Smooth muscle cell (in vitro differentiated cells): ENCODE results near the gene TRPM3. TPM values are rescaled to one million over a fixed set of nuclear protein-coding genes. Genes with fewer than 3 reads are reported as not detected.

ENCODE experiments used
- DNase-seq: peaks from one replicate; lab custom pipeline; 2025; ENCODE audit not compliant: unreplicated experiment; lab: John Stamatoyannopoulos, UW
- H2AFZ ChIP-seq: fragments of 200-600 bp; sonication (generic); 2 replicates; pipeline ENCODE4 v1.6.0; 2016; ENCODE audit warnings: antibody characterized with exemption, low read depth, mild to moderate bottlenecking
- H3F3A ChIP-seq: fragments of 200-600 bp; sonication (generic); 2 replicates; pipeline ENCODE4 v1.6.0; 2017; ENCODE audit warnings: antibody characterized with exemption, low read depth
- H3K27ac ChIP-seq: fragments of 200-600 bp; sonication (generic); 2 replicates; pipeline ENCODE4 v1.5.1; 2016; ENCODE audit warnings: low read depth, mild to moderate bottlenecking
- H3K27me3 ChIP-seq: fragments of 200-600 bp; sonication (generic); 2 replicates; pipeline ENCODE4 v1.6.1; 2016; ENCODE audit warnings: low read depth, mild to moderate bottlenecking
- H3K36me3 ChIP-seq: fragments of 200-600 bp; sonication (generic); 2 replicates; pipeline ENCODE4 v1.5.1; 2016; ENCODE audit warnings: low read depth
- H3K4me1 ChIP-seq: fragments of 200-600 bp; sonication (generic); 2 replicates; pipeline ENCODE4 v1.5.1; 2016; ENCODE audit warnings: low read depth
- H3K4me2 ChIP-seq: fragments of 200-600 bp; sonication (generic); 2 replicates; pipeline ENCODE4 v1.6.0; 2016; ENCODE audit warnings: mild to moderate bottlenecking
- H3K4me3 ChIP-seq: fragments of 200-600 bp; sonication (generic); 2 replicates; pipeline ENCODE4 v1.5.1; 2016; ENCODE audit warnings: mild to moderate bottlenecking
- H3K79me2 ChIP-seq: fragments of 200-600 bp; sonication (generic); 2 replicates; pipeline ENCODE4 v1.6.0; 2016; ENCODE audit warnings: low read depth, mild to moderate bottlenecking
- H3K9ac ChIP-seq: fragments of 200-600 bp; sonication (generic); 2 replicates; pipeline ENCODE4 v1.6.0; 2016; ENCODE audit warnings: low read depth
- H3K9me3 ChIP-seq: fragments of 200-600 bp; sonication (generic); replicated peaks from 2 replicates; pipeline ENCODE4 v1.5.1; 2016; ENCODE audit warnings: low read depth
- H4K20me1 ChIP-seq: fragments of 200-600 bp; sonication (generic); 2 replicates; pipeline ENCODE4 v1.6.0; 2016; ENCODE audit warnings: low read depth
- WGBS: methylation state at CpG from one replicate; pipeline ENCODE4 v1.1.7; 2016; ENCODE audit warnings: low lambda C conversion rate; 5-methylcytosine and 5-hydroxymethylcytosine counted together
- polyA plus RNA-seq: library from polyadenylated mRNA; unstranded; fragments of >200 nt; fragmentation: Nextera tagmentation; extraction: Ambion mirVana; gene quantifications from 2 replicates; pipeline ENCODE4 v1.2.1, GENCODE V29; 2016
- total RNA-seq: library from RNA; depleted of rRNA; stranded (reverse); fragments of >200 nt; gene quantifications from 2 replicates; pipeline ENCODE4 v1.2.3, GENCODE V29; 2014
- TF ChIP-seq, protein P1 (sequence below): fragments of 200-600 bp; sonication (generic); IDR thresholded peaks from 2 replicates; pipeline ENCODE4 v1.5.1; 2017; ENCODE audit warnings: borderline replicate concordance, mild to moderate bottlenecking, antibody characterized with exemption; ENCODE audit not compliant: insufficient read depth, poor library complexity, severe bottlenecking

Gene TRPM3
- total and polyA plus RNA-seq, 2 experiments from 2014 or later = not detected

DNA sequence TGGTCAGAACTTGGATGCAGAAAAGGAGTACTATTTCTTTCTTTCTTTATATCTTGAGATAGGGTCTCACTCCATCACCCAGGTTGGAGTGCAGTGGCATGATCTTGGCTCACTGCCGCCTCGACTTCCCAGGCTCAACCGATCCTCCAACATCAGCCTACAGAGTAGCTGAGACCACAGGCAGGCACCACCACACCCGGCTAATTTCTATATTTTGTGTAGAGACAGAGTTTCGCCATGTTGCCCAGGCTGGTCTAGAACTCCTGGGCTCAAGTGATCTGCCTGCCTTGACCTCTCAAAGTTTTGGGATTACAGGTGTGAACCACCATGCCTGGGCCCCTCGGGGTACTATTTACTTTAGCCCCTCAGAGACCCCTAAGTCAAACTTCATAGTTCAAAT lies 323.4 kb downstream of the TRPM3 start:
- WGBS = 94% methylated on average over 6 of the region's 6 CpGs
- no peak overlapping the region for H2AFZ ChIP-seq
- H3K4me3 ChIP-seq = no peak overlapping the region
- H3K4me1 ChIP-seq = peaks cover 16% of the 10 kb centered on the region
- no peaks in the 10 kb centered on the region for H3K79me2 ChIP-seq
- H3K4me2 ChIP-seq = no peak overlapping the region
- H3K27ac ChIP-seq = no peak overlapping the region
- H3K9me3 ChIP-seq = no peaks in the 10 kb centered on the region
- H3K9ac ChIP-seq = no peak overlapping the region
- H4K20me1 ChIP-seq = no peaks in the 10 kb centered on the region
- no peak for DNase-seq
- no peaks in the 10 kb centered on the region for H3K27me3 ChIP-seq
- no peaks in the 10 kb centered on the region for H3K36me3 ChIP-seq
- TF ChIP-seq, protein P1, sequence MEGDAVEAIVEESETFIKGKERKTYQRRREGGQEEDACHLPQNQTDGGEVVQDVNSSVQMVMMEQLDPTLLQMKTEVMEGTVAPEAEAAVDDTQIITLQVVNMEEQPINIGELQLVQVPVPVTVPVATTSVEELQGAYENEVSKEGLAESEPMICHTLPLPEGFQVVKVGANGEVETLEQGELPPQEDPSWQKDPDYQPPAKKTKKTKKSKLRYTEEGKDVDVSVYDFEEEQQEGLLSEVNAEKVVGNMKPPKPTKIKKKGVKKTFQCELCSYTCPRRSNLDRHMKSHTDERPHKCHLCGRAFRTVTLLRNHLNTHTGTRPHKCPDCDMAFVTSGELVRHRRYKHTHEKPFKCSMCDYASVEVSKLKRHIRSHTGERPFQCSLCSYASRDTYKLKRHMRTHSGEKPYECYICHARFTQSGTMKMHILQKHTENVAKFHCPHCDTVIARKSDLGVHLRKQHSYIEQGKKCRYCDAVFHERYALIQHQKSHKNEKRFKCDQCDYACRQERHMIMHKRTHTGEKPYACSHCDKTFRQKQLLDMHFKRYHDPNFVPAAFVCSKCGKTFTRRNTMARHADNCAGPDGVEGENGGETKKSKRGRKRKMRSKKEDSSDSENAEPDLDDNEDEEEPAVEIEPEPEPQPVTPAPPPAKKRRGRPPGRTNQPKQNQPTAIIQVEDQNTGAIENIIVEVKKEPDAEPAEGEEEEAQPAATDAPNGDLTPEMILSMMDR = no peak
- no peaks in the 10 kb centered on the region for H3F3A ChIP-seq

DNA sequence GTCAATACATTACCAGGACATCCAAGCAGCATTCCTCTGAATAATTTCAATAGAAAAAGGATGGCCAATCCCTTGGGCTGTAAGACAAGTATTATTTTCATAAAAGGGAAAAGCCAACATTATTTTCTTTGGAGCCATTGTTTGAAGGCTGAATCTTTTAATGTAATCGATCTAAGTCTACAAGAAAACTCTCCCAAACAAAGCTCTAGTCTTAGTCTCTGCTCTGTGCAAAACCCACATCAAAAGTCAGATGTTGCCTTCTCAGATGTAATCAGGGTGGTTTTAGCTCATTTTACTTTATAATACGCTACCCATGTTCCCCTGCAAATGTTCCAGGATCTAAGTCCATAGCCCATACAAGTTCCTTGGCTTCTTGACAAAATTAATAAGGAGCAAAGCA lies 325.6 kb downstream of the TRPM3 start:
- H2AFZ ChIP-seq = no peak overlapping the region
- H3K36me3 ChIP-seq = no peaks in the 10 kb centered on the region
- WGBS = 86% methylated on average over 2 of the region's 2 CpGs
- no peaks in the 10 kb centered on the region for H4K20me1 ChIP-seq
- H3F3A ChIP-seq = no peaks in the 10 kb centered on the region
- peaks cover 9% of the 10 kb centered on the region for H3K4me1 ChIP-seq
- H3K9me3 ChIP-seq = no peaks in the 10 kb centered on the region
- TF ChIP-seq, protein P1 = no peak
- H3K9ac ChIP-seq = no peak overlapping the region
- H3K4me3 ChIP-seq = no peak overlapping the region
- no peaks in the 10 kb centered on the region for H3K27me3 ChIP-seq
- no peak for DNase-seq
- no peak overlapping the region for H3K27ac ChIP-seq
- H3K79me2 ChIP-seq = no peaks in the 10 kb centered on the region
- H3K4me2 ChIP-seq = no peak overlapping the region

- H4K20me1 ChIP-seq = no peaks in the 10 kb centered on the region
- DNase-seq = no peak
- H3K4me3 ChIP-seq = no peak overlapping the region
- TF ChIP-seq, protein P1 = no peak
- no peaks in the 10 kb centered on the region for H3K9me3 ChIP-seq
- WGBS = 80% methylated on average over 1 of the region's 1 CpG
- H3K27ac ChIP-seq = no peak overlapping the region
- no peaks in the 10 kb centered on the region for H3F3A ChIP-seq
- no peaks in the 10 kb centered on the region for H3K27me3 ChIP-seq
- no peak overlapping the region for H3K4me2 ChIP-seq
- peaks cover 9% of the 10 kb centered on the region for H3K4me1 ChIP-seq
- no peaks in the 10 kb centered on the region for H3K36me3 ChIP-seq
- no peaks in the 10 kb centered on the region for H3K79me2 ChIP-seq
- no peak overlapping the region for H2AFZ ChIP-seq
- no peak overlapping the region for H3K9ac ChIP-seq
These were observed 328.6 kb downstream of the TRPM3 start for GRCh38 chr9:70792796-70793195.

- Histone ChIP-seq H3K9ac (no peak overlapping the region), H3K4me2 (no peak overlapping the region)
- WGBS = 100% methylated on average over 3 of the region's 3 CpGs
These were observed 329.5 kb downstream of the TRPM3 start for GRCh38 chr9:70791936-70792335.

More at GRCh38 chr9:70791936-70792335, 329.5 kb downstream of the TRPM3 start:
- H4K20me1 ChIP-seq = no peaks in the 10 kb centered on the region
- H2AFZ ChIP-seq = no peak overlapping the region
- H3K27ac ChIP-seq = no peak overlapping the region
- no peaks in the 10 kb centered on the region for H3K9me3 ChIP-seq
- TF ChIP-seq, protein P1 = no peak
- H3K4me1 ChIP-seq = peaks cover 9% of the 10 kb centered on the region
- H3K79me2 ChIP-seq = no peaks in the 10 kb centered on the region
- H3K36me3 ChIP-seq = no peaks in the 10 kb centered on the region
- H3F3A ChIP-seq = no peaks in the 10 kb centered on the region
- H3K4me3 ChIP-seq = no peak overlapping the region
- H3K27me3 ChIP-seq = no peaks in the 10 kb centered on the region
- no peak for DNase-seq
